Peyer's patch (tissue), 4 donors: Measurements from ENCODE around the gene SPAG6.

Experiments
- CTCF ChIP-seq, 6 experiments: fragments of 450-650 bp in 4 of 6; fragments of 200-600 bp in 2 of 6; sonication (generic) in 1 of 6; IDR thresholded peaks; one replicate each; pipeline ENCODE4 v1.5.1; 2017 to 2019; ENCODE audit warnings: antibody characterized with exemption in 6 of 6, mild to moderate bottlenecking in 3 of 6, moderate library complexity in 1 of 6
- POLR2A ChIP-seq, 2 donors: fragments of 450-650 bp; IDR thresholded peaks; one replicate each; pipeline ENCODE4 v1.5.1; 2017; ENCODE audit warnings: antibody characterized with exemption in 2 of 2, mild to moderate bottlenecking in 2 of 2, moderate library complexity in 2 of 2

- TF ChIP-seq CTCF (IDR thresholded peaks at IDR 0.05) (no peak), POLR2A (IDR thresholded peaks at IDR 0.05) (no peak)
These were observed 110.0 kb downstream of the SPAG6 start for GRCh38 chr10:22455068-22455857.
